ENCODE measurements around the gene PAPOLA. TPM values are rescaled to one million over a fixed set of nuclear protein-coding genes. Genes with fewer than 3 reads are reported as not detected.

The PAPOLA gene
- total RNA-seq, 1 experiment from 2014 or later: 125 TPM

DNA sequence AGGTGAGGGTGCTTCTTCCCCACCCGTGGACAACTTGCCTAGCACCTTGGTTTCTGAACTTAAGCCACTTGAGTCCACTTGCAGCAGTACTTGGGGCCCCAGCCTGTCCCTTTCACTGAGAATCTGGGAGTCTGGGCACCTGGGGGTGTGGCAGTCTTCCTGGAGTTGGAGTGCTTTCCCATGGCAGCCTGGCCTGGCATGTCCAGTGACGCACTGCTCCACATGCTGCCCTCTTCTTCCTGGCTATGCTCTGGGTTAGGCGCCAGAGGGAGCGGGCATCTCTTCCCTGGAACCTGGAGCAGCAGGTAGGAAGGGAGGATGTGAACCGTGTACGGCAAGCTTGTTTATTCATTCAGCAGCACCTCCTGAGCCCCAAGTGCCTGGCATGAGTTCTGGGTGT, 76.4 kb downstream of the PAPOLA start:
- in situ Hi-C loops (cut with HindIII; ENCODE audit: low pct_unique_long_range_greater_than_20kb, low sequenced_read_pairs): no loop called here
- no peak overlapping the region for H3K4me3 ChIP-seq (ENCODE audit: low read depth in 2 of 2, low read length in 2 of 2)
- POLR2A ChIA-PET: no interaction called here
- ATAC-seq (peak; percentile 39), DNase-seq (ENCODE audit: low read depth, low spot score) (no peak)
- intact Hi-C loops (cut with micrococcal nuclease; ENCODE audit: unreplicated experiment): no loop called here
- H3K9me3 ChIP-seq (ENCODE audit: control insufficient read depth, insufficient read depth, low read depth, low read length): no peaks in the 10 kb centered on the region
- CTCF ChIA-PET: no interaction called here
- TF ChIP-seq TCF7L2 (IDR thresholded peaks at IDR 0.05; ENCODE audit: low read depth, low read length): no peak
- no peak for TF ChIP-seq SIN3A (IDR thresholded peaks at IDR 0.05; ENCODE audit: borderline replicate concordance, insufficient read depth, low read depth, low read length)
- no peak for TF ChIP-seq POLR2AphosphoS5 (IDR thresholded peaks at IDR 0.05; ENCODE audit: low read depth, low read length)
- TF ChIP-seq, protein P1, sequence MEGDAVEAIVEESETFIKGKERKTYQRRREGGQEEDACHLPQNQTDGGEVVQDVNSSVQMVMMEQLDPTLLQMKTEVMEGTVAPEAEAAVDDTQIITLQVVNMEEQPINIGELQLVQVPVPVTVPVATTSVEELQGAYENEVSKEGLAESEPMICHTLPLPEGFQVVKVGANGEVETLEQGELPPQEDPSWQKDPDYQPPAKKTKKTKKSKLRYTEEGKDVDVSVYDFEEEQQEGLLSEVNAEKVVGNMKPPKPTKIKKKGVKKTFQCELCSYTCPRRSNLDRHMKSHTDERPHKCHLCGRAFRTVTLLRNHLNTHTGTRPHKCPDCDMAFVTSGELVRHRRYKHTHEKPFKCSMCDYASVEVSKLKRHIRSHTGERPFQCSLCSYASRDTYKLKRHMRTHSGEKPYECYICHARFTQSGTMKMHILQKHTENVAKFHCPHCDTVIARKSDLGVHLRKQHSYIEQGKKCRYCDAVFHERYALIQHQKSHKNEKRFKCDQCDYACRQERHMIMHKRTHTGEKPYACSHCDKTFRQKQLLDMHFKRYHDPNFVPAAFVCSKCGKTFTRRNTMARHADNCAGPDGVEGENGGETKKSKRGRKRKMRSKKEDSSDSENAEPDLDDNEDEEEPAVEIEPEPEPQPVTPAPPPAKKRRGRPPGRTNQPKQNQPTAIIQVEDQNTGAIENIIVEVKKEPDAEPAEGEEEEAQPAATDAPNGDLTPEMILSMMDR (IDR thresholded peaks at IDR 0.05): no peak
- TF ChIP-seq, protein P2, sequence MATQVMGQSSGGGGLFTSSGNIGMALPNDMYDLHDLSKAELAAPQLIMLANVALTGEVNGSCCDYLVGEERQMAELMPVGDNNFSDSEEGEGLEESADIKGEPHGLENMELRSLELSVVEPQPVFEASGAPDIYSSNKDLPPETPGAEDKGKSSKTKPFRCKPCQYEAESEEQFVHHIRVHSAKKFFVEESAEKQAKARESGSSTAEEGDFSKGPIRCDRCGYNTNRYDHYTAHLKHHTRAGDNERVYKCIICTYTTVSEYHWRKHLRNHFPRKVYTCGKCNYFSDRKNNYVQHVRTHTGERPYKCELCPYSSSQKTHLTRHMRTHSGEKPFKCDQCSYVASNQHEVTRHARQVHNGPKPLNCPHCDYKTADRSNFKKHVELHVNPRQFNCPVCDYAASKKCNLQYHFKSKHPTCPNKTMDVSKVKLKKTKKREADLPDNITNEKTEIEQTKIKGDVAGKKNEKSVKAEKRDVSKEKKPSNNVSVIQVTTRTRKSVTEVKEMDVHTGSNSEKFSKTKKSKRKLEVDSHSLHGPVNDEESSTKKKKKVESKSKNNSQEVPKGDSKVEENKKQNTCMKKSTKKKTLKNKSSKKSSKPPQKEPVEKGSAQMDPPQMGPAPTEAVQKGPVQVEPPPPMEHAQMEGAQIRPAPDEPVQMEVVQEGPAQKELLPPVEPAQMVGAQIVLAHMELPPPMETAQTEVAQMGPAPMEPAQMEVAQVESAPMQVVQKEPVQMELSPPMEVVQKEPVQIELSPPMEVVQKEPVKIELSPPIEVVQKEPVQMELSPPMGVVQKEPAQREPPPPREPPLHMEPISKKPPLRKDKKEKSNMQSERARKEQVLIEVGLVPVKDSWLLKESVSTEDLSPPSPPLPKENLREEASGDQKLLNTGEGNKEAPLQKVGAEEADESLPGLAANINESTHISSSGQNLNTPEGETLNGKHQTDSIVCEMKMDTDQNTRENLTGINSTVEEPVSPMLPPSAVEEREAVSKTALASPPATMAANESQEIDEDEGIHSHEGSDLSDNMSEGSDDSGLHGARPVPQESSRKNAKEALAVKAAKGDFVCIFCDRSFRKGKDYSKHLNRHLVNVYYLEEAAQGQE (IDR thresholded peaks at IDR 0.05; ENCODE audit: insufficient read depth in 1 of 2, low read depth in 2 of 2, low read length in 1 of 2): no peak
- no peak overlapping the region for H3K27ac ChIP-seq (ENCODE audit: low read length)
- H3K36me3 ChIP-seq (ENCODE audit: control insufficient read depth, insufficient read depth, low read length): no peaks in the 10 kb centered on the region
- H3K27me3 ChIP-seq (ENCODE audit: control insufficient read depth, insufficient read depth, low read length): no peaks in the 10 kb centered on the region
- BruUV-seq (replicated peaks): no TSS peak
- no peaks in the 10 kb centered on the region for H3K4me1 ChIP-seq (ENCODE audit: control insufficient read depth, insufficient read depth, low read length)

- H3K4me1 ChIP-seq (ENCODE audit: control insufficient read depth, insufficient read depth, low read length): no peaks in the 10 kb centered on the region
- H3K27ac ChIP-seq (ENCODE audit: low read length): no peak overlapping the region
- H3K36me3 ChIP-seq (ENCODE audit: control insufficient read depth, insufficient read depth, low read length): no peaks in the 10 kb centered on the region
- H3K4me3 ChIP-seq (ENCODE audit: low read depth in 2 of 2, low read length in 2 of 2): no peak overlapping the region
- ATAC-seq (no peak), DNase-seq (ENCODE audit: low read depth, low spot score) (no peak)
- intact Hi-C loops (cut with micrococcal nuclease; ENCODE audit: unreplicated experiment): no loop called here
- CTCF ChIA-PET: no interaction called here
- TF ChIP-seq TCF7L2 (IDR thresholded peaks at IDR 0.05; ENCODE audit: low read depth, low read length): no peak
- TF ChIP-seq, protein P1 (IDR thresholded peaks at IDR 0.05): no peak
- TF ChIP-seq SIN3A (IDR thresholded peaks at IDR 0.05; ENCODE audit: borderline replicate concordance, insufficient read depth, low read depth, low read length): no peak
- no peak for TF ChIP-seq POLR2AphosphoS5 (IDR thresholded peaks at IDR 0.05; ENCODE audit: low read depth, low read length)
- TF ChIP-seq, protein P2 (IDR thresholded peaks at IDR 0.05; ENCODE audit: insufficient read depth in 1 of 2, low read depth in 2 of 2, low read length in 1 of 2): no peak
- no peaks in the 10 kb centered on the region for H3K9me3 ChIP-seq (ENCODE audit: control insufficient read depth, insufficient read depth, low read depth, low read length)
- no peaks in the 10 kb centered on the region for H3K27me3 ChIP-seq (ENCODE audit: control insufficient read depth, insufficient read depth, low read length)
- in situ Hi-C loops (cut with HindIII; ENCODE audit: low pct_unique_long_range_greater_than_20kb, low sequenced_read_pairs): no loop called here
- BruUV-seq (replicated peaks): no TSS peak
- POLR2A ChIA-PET: no interaction called here
Observed at GRCh38 chr14:96579358-96579757, 77.2 kb downstream of the PAPOLA start.

All from Panc1 (cell line).